ENCODE measurements around the gene LTB4R2.
A peak's percentile ranks its signal among the peaks of the same experiment; 100 is the strongest.

Gene LTB4R2

DNA sequence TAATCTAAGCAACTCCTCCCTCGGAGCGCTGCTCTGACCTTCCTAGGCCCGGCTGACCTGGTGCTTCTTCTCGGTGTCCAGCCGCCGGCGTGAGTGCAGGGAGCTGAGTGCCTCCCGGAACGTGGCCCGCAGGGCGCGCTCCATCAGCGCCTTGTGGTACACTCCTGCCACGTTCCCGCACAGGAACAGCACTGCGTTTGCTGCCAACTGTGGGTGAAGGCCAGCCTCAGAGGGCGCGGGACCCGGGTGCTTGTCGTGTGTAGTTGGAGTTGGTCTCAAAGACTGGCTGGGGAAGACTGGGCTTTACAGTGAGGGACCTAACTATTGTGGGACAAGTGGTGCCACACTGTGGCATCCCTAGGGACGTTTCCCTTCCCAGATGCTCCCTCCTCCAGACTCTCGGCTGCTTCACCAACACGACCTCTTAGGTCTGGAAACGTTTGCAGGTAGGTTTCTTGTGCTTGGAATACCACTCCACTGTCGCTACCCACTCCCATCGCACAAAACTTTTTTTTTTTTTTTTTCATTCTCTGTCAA lies 21.9 kb downstream of the LTB4R2 start:
- CTCF ChIA-PET = interaction anchor here (0.6 to 5.3 kb wide), 6 partner anchors 10 to 105 kb away, joined by 3 to 94 read pairs (median 10); partner anchors contain the start of genes CBLN3 and KHNYN
- no peak overlapping the region for H3K27ac ChIP-seq
- TF ChIP-seq, protein P1, sequence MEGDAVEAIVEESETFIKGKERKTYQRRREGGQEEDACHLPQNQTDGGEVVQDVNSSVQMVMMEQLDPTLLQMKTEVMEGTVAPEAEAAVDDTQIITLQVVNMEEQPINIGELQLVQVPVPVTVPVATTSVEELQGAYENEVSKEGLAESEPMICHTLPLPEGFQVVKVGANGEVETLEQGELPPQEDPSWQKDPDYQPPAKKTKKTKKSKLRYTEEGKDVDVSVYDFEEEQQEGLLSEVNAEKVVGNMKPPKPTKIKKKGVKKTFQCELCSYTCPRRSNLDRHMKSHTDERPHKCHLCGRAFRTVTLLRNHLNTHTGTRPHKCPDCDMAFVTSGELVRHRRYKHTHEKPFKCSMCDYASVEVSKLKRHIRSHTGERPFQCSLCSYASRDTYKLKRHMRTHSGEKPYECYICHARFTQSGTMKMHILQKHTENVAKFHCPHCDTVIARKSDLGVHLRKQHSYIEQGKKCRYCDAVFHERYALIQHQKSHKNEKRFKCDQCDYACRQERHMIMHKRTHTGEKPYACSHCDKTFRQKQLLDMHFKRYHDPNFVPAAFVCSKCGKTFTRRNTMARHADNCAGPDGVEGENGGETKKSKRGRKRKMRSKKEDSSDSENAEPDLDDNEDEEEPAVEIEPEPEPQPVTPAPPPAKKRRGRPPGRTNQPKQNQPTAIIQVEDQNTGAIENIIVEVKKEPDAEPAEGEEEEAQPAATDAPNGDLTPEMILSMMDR (conservative IDR thresholded peaks at IDR 0.05; ENCODE audit: low read depth) = no peak
- no peak for DNase-seq (ENCODE audit: low spot score)
- POLR2A ChIA-PET (ENCODE audit: low non-redundant PET) = interaction anchor here (0.5 to 0.7 kb wide), 2 partner anchors 31 to 87 kb away, joined by 3 to 7 read pairs; no protein-coding TSS in a partner anchor

- TF ChIP-seq, protein P1 (conservative IDR thresholded peaks at IDR 0.05; ENCODE audit: low read depth) = peak; percentile 85
- H3K27ac ChIP-seq = no peak overlapping the region
- CTCF ChIA-PET = interaction anchor here (0.6 to 5.3 kb wide), 13 partner anchors 11 to 104 kb away, joined by 3 to 94 read pairs (median 4); partner anchors contain the start of genes CBLN3 and KHNYN
- peak; percentile 77 for DNase-seq (ENCODE audit: low spot score)
- POLR2A ChIA-PET (ENCODE audit: low non-redundant PET) = interaction anchor here (0.5 to 1.9 kb wide), 3 partner anchors 32 to 98 kb away, joined by 3 to 11 read pairs (median 7); partner anchors contain the start of genes CBLN3 and KHNYN
Measured at GRCh38 chr14:24332268-24332993, 22.5 kb downstream of the LTB4R2 start.

GRCh38 chr14:24334431-24335291 lies 24.7 kb downstream of the LTB4R2 start, which contains the start of gene ADCY4:
ADCY4 (minus strand) TSS chr14:24335071; CDS start chr14:24334652, 419 bp downstream.
- no peak for DNase-seq (ENCODE audit: low spot score)
- CTCF ChIA-PET = interaction anchor here (1.2 to 5.3 kb wide), 7 partner anchors 10 to 97 kb away, joined by 5 to 94 read pairs (median 8); partner anchors contain the start of genes CBLN3, CIDEB and KHNYN
- H3K27ac ChIP-seq = no peak within 1 kb of the TSS
- POLR2A ChIA-PET (ENCODE audit: low non-redundant PET) = interaction anchor here (1.9 kb wide), 1 partner anchor 96 kb away, joined by 11 read pairs; the partner anchor contains the start of genes CBLN3 and KHNYN
- TF ChIP-seq, protein P1 (conservative IDR thresholded peaks at IDR 0.05; ENCODE audit: low read depth) = no peak

DNA sequence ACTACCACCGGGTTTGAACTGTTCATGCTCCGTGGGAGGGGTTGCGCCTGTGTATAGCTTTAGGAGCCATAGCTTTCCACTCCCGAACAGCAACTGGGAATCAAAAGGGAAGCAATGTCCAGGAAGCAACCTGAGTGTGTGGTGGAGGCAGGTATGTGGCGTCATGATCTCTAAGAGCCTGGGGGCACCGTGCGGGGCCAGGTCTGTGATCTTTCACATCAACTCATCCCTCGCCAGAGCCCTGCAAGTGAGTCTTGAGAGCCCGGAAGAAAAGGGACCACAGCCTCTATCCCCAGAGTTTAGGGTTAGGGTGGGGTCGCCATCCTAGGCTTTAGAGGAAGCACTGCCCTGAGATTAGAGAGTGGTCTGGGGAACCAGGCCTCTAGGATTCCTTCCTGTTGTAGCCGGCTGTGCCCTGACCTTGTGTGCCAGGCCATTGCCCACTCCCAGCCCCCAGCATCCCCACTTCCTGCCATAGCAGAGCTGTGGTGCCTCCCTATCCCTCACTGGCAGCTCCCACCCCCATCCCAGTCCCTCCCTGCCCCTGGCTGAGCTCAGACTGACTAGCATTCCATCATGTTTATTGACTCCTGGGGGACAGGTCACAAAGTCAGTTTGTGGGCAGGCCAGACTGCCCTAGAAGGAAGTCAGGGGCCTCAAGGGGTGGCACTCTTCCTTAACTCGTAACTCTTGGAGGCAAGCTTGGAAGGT lies 25.7 kb downstream of the LTB4R2 start:
- POLR2A ChIA-PET (ENCODE audit: low non-redundant PET) = interaction anchor here (0.7 kb wide), 1 partner anchor 96 kb away, joined by 5 read pairs; no protein-coding TSS in a partner anchor
- no peak overlapping the region for H3K27ac ChIP-seq
- TF ChIP-seq, protein P1 (conservative IDR thresholded peaks at IDR 0.05; ENCODE audit: low read depth) = no peak
- CTCF ChIA-PET = interaction anchor here (5.3 kb wide), 1 partner anchor 96 kb away, joined by 94 read pairs; the partner anchor contains the start of genes CBLN3 and KHNYN
- DNase-seq (ENCODE audit: low spot score) = no peak

GRCh38 chr14:24337144-24337823 lies 27.3 kb downstream of the LTB4R2 start:
- DNase-seq (ENCODE audit: low spot score) = no peak
- H3K27ac ChIP-seq = no peak overlapping the region
- TF ChIP-seq, protein P1 (conservative IDR thresholded peaks at IDR 0.05; ENCODE audit: low read depth) = no peak
- CTCF ChIA-PET = interaction anchor here (0.7 to 5.3 kb wide), 5 partner anchors 23 to 100 kb away, joined by 3 to 94 read pairs (median 6); partner anchors contain the start of genes CBLN3 and KHNYN
- POLR2A ChIA-PET (ENCODE audit: low non-redundant PET) = interaction anchor here (1.8 kb wide), 1 partner anchor 93 kb away, joined by 4 read pairs; the partner anchor contains the start of genes CBLN3 and KHNYN
